ENCODE results near the gene TMSB4X.

DNA sequence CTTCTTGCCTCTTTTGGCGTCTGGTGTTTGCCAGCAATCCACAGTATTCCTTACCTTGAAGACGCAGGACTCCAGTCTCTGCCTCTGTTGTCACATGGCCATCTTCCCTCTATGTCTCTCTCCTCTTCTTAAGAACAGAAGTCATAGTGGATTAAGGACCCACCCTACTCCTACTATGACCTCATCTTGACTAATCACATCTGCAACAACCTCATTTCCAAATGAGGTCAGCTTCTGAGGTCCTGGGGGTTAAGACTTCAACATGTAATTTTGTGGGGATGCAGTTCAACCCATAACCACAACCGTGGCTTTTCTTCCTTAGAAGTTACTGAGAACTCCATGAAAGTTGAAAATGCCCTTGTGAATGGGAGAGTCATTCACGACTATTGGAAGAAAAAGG, 45.2 kb upstream of the TMSB4X start:
- TF ChIP-seq, protein P1, sequence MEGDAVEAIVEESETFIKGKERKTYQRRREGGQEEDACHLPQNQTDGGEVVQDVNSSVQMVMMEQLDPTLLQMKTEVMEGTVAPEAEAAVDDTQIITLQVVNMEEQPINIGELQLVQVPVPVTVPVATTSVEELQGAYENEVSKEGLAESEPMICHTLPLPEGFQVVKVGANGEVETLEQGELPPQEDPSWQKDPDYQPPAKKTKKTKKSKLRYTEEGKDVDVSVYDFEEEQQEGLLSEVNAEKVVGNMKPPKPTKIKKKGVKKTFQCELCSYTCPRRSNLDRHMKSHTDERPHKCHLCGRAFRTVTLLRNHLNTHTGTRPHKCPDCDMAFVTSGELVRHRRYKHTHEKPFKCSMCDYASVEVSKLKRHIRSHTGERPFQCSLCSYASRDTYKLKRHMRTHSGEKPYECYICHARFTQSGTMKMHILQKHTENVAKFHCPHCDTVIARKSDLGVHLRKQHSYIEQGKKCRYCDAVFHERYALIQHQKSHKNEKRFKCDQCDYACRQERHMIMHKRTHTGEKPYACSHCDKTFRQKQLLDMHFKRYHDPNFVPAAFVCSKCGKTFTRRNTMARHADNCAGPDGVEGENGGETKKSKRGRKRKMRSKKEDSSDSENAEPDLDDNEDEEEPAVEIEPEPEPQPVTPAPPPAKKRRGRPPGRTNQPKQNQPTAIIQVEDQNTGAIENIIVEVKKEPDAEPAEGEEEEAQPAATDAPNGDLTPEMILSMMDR (IDR thresholded peaks at IDR 0.05), result no peak
- TF ChIP-seq POLR2A (IDR thresholded peaks at IDR 0.05), result no peak
- TF ChIP-seq EP300 (IDR thresholded peaks at IDR 0.05), result no peak

Data from ovary (tissue), 3 donors.